Left lobe of liver (tissue), 2 donors: ENCODE data around the gene PHEX. TPM values are rescaled to one million over a fixed set of nuclear protein-coding genes. Genes with fewer than 3 reads are reported as not detected.
"Not testable (repeated sequence)": the region's sequence is repeated elsewhere in the genome, so short reads cannot be mapped to it uniquely, and the experiment has no call there.

Experiments used
- ATAC-seq: fragments of 200-7000 bp; cut with Tn5 transposase; one replicate; pipeline ENCODE4 v1.9.1; 2020; ENCODE audit warnings: mild to moderate bottlenecking, moderate library complexity
- DNase-seq: peaks from one replicate; pipeline ENCODE4 v3.0.0-alpha.2; 2020; ENCODE audit warnings: low spot score
- total RNA-seq: library from RNA; stranded (reverse); gene quantifications from one replicate; pipeline ENCODE4 v1.2.1, GENCODE V29; 2021
- donor health status: DM: no; HTN: no; CAD: no; lungs with moderate emphysema.
- donor health status: DM: no; HTN: yes; CAD: no.

The PHEX gene
- total RNA-seq, 1 donor from 2014 or later = not detected

- ATAC-seq = no peak
- no peak for DNase-seq
These were observed 171.1 kb downstream of the PHEX start for GRCh38 chrX:22203186-22203585.

- ATAC-seq = no peak
These were observed 174.7 kb downstream of the PHEX start for GRCh38 chrX:22206781-22207180.

GRCh38 chrX:22220941-22221340 is 188.8 kb downstream of the PHEX start:
- no peak for ATAC-seq

More at GRCh38 chrX:22206781-22207180, 174.7 kb downstream of the PHEX start:
- DNase-seq = no peak

GRCh38 chrX:22234380-22234779 is 202.3 kb downstream of the PHEX start:
- no peak for DNase-seq
- no peak for ATAC-seq

More at GRCh38 chrX:22220941-22221340, 188.8 kb downstream of the PHEX start:
- no peak for DNase-seq

GRCh38 chrX:22237479-22237878 is 205.4 kb downstream of the PHEX start:
- ATAC-seq = no peak
- DNase-seq = no peak

GRCh38 chrX:22246620-22247019 is 214.5 kb downstream of the PHEX start:
- no peak for ATAC-seq
- no peak for DNase-seq

- DNase-seq (no peak), ATAC-seq (no peak)
These were observed 215.0 kb downstream of the PHEX start for GRCh38 chrX:22247169-22247568.

GRCh38 chrX:22248401-22248800 is 216.3 kb downstream of the PHEX start:
- DNase-seq (no peak), ATAC-seq (no peak)

- DNase-seq = no peak
- no peak for ATAC-seq
These were observed 217.2 kb downstream of the PHEX start for GRCh38 chrX:22249371-22249770.

- DNase-seq = no peak
These were observed 236.6 kb downstream of the PHEX start for GRCh38 chrX:22268706-22269105.

GRCh38 chrX:22272613-22273012 is 240.5 kb downstream of the PHEX start, which contains the start of gene CBLL2:
Gene CBLL2 (plus strand): TSS chrX:22272913. CDS start chrX:22272992, 79 bp downstream.
- DNase-seq = no peak
- no peak for ATAC-seq

More at GRCh38 chrX:22268706-22269105, 236.6 kb downstream of the PHEX start:
- no peak for ATAC-seq

- DNase-seq = no peak
- no peak for ATAC-seq
These were observed 241.7 kb downstream of the PHEX start for GRCh38 chrX:22273714-22274317.

- ATAC-seq = no peak
These were observed 244.7 kb downstream of the PHEX start for GRCh38 chrX:22276781-22277180.

GRCh38 chrX:22278375-22278774 is 246.2 kb downstream of the PHEX start:
- ATAC-seq = no peak

More at GRCh38 chrX:22276781-22277180, 244.7 kb downstream of the PHEX start:
- no peak for DNase-seq

GRCh38 chrX:22289209-22289608 is 257.1 kb downstream of the PHEX start:
- ATAC-seq, DNase-seq: not testable (repeated sequence)

More at GRCh38 chrX:22278375-22278774, 246.2 kb downstream of the PHEX start:
- no peak for DNase-seq

GRCh38 chrX:22296871-22297270 is 264.7 kb downstream of the PHEX start:
- no peak for DNase-seq
- ATAC-seq = no peak

GRCh38 chrX:22300130-22300529 is 268.0 kb downstream of the PHEX start:
- DNase-seq (no peak), ATAC-seq (no peak)

Other genes with a start within 250 kb of the PHEX start
- 11.5 TPM for gene MBTPS2, start 192.7 kb upstream of the PHEX start, total RNA-seq
- gene YY2, start 176.3 kb upstream of the PHEX start, total RNA-seq = 0.53 TPM
- gene SMS, start 91.6 kb upstream of the PHEX start, total RNA-seq = 17.8 TPM
- gene CBLL2, start 240.6 kb downstream of the PHEX start, total RNA-seq = not detected